HUDEP-2 (cell line): ENCODE measurements around the gene MYLK.
"Not testable (repeated sequence)": the region's sequence is repeated elsewhere in the genome, so short reads cannot be mapped to it uniquely, and the experiment has no call there.

ENCODE experiments used
- DNase-seq, 76 experiments: peaks; one replicate each; lab custom pipeline; 2025; ENCODE audit not compliant: unreplicated experiment in 76 of 76; lab: John Stamatoyannopoulos, UW

Gene MYLK

DNA sequence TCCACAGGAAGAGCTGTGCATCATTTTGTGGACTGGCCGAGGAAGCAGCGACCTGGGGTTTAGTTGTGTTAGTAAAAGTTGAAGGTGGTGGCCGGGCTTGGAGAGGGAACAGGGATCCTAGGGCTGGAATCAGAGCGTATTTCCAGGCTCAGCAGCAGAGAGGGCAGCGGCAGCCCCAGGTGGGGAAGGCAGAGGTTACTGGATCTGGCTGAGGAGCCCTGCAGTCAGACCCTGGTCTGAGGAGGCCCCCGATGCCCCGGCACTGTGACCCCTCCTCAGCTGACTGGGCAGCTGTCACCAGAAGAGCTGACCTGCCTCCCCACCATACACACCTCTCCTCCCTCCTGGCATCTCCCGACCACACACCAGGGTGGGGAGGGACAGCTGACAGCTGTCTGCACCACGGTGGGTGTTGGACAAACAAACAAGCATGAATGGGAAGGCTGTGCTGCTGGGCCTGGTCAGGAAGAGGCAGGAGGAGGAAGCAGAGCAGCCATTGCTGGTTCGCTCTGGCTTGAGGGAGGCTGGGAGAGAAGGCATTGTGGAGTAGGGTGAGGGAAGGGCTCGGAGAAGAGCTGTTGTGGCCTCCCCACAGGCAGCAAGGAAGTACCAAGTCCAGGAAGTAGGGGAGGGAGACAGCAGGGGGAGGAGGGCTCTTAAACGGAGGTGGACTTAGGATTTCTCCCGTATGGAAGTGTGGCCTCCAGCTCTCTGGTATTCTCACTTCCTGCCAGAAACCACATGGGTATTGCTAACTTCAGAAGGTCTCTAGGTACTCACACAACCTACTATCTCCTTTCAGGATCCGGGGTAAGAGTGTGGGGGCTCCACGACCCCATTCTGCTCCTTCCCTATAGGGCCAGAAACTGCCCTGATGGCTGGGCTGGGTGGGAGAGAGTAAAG is 249.7 kb downstream of the MYLK start:
- DNase-seq: no peak

DNA sequence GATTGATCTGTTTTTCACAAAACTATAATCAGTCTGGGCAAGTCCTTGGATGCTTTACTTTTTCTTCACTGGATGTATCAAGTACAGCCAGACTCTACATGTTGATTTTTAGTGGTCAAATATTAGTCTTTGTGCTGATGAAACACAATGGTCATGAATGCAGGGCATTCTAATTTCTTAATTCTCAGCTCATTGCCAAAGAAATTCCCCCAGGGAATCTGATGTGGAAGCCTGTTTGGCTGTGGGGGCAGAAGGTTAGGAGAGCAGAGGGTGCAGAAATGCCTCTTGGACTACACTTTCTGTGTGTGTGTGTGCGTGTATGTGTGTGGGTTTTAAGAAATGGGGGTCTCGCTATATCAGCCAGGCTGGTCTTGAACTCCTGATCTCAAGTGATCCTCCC is 250.6 kb downstream of the MYLK start:
- DNase-seq: no peak

DNA sequence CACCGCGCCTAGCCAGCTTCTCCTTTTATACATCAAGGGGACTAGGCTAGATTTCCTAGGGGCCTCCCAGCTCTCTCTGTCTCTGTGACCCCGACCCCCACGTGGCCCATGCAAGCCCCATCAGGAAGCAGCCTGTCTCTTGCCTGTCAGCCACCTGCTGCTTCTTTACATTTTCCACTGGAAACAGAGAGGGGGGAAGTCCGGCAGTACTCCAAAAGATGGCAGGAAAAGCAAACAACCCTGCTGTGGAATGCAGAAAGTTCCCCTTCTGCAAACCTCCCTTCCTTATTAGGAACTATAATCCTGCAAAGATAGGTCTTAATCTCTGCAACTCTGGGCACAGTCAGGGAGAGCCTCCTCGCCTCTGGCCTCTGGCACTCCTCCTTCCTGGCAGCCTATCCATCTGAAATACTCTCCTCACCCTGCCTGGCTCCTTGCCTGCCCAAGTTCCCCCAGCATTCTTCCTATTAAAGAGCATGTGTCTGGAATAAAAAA is 251.9 kb downstream of the MYLK start:
- DNase-seq: no peak

DNA sequence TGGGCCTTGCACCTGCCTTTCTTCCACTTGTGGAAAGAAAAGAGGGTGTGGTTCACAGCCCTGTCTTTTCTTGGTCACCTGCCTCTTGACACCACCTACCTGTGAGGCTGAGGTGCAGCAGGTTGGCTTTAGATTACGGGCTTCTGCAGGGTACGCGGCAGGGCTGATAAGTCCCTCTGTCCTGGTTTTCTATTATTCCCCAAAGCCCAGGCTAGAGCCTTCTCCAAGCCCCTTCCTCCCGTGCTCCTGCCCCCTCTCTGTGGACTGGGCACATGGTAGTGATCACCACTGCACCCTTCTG is 254.4 kb downstream of the MYLK start:
- no peak for DNase-seq

GRCh38 chr3:123628996-123629746 is 255.0 kb downstream of the MYLK start:
- no peak for DNase-seq

DNA sequence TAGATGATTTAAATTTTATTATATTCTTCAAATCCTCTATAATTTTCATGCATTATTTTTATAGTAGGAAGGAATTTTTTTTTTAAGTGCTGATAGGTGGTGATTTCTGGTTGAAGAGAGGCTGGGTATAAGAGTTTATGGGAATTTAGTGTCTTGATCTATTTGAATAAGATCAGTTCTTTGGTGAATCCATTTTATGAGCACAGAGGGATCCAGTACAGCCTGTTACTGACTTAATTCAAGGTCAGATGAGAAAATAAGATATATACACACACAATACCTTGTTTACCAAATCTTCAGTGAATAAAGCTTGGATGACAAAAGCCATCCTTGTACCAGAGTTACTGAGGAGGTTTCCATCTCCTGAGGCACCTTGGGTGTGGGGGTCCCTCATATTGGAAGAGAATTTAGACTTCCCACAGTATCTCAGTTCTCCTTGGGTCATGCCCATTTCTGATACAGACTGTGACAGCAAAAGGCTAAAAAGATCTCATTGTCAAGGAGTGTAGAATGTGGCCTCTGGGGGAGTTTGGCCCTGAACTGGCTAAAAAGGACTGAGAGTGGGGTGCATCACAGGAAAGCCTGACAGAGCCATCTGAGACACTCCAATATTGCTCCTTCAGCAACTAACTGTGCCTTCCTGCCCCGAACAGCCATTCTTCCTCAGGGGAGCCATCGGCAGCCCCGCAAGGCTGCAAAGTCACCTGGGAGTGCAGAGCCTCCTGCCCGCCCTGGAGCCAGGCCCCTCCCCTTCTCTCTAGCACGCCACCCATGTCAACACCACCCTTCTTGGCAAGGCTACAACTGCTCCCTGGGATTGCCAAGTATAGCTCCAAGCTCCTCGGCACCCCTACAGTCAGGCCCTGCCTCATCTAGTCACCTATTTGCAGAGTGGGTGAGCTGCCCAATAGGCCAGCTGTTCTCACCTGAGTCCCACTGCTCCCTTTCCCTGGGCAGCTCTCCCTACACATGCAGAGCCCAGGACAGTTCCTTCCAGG is 256.2 kb downstream of the MYLK start:
- no peak for DNase-seq

DNA sequence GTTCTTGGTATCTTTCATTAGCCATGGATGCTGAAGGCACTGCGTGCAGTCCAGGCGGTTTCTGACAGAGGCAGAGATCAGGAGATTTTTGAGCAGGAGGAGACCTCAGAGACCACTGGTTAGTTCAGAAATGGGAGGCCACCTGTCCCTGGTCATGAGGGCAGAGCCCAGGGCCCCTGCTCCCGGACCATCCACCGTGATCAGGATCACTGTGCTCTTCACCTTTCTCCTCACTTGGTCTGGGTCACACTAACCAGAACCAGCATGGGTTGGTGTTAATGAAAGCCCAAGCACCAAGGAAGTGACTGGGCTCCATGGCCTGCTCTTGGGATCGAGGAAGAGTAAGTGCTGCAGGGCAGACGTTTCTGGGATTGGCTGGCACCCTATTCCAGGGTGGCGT is 257.3 kb downstream of the MYLK start:
- no peak for DNase-seq

DNA sequence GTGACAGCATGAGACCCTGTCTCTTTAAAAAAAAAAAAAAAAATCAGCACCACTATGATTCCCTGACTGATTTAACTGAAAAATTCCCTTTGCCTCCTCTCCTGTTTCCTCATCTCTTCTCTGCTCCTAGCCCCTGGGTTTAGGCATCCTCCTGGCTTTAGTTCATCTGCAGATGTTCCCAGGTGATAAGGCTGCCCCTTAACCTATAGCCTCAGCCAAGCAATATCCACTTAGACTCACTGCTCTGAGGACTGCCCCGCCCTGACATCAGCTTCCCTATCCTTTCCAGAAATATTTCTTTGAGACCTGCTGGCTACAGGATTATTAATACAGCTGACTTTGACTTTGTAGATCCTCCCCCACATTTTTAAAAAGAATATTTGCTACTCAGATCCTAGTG is 259.8 kb downstream of the MYLK start:
- DNase-seq: no peak

DNA sequence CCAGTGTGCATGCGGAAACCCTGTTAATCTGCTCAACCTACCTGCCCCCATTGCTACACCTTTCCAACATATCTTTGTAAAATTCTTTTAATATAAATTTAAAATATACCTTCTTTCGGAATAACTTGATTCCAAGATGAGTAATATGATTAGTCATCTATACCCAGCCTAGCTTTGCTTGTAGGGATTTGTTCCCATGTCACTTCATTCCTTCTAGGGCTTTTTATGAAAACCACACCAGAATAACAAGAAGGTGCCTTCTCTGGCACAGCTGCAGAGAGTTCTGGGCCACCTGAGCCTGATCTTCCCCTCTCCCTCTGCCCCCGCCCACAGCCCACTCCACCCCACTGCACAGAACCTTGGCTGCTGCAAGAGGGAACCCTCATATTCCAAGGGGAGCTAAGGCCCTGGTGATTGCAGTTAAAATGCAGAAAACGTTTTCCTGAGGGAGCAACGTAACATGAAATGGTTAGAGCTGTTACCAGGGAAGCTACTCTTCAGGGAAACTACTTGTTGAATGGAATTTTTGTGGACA is 260.7 kb downstream of the MYLK start:
- DNase-seq: no peak

- no peak for DNase-seq
These were observed 261.4 kb downstream of the MYLK start for GRCh38 chr3:123622766-123623165.

GRCh38 chr3:123621850-123622189 is 262.3 kb downstream of the MYLK start:
- no peak for DNase-seq

DNA sequence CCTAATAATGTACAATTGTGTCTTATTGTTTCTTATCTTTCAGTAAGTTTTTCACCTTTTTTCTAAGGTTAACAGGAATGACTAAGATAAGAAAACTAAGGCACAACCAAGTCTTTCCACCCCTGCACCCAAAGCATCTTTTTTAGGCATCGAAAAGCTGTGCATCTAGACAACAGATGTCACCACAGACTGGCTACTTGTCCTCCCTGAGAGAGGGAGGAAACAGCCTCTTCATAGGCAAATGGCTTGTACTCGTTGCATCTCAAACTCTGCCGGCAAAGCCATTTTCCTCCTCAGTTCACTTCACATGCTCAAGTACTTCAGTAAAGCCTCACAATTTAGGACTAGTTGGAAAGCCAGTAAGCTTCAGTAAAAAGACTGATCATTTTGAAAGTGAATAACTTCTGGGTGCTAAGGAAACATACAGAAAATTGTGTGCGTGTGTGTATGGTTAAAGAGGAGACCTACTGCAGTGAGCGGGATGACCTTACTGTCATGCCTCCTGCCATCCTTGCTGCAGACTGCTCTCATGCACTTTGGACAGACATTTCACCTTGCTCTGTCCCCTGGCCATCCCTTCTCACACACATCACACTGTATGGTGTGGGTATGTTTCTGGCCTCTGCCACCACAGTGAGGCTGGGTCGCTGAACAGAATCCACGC is 262.8 kb downstream of the MYLK start:
- no peak for DNase-seq

DNA sequence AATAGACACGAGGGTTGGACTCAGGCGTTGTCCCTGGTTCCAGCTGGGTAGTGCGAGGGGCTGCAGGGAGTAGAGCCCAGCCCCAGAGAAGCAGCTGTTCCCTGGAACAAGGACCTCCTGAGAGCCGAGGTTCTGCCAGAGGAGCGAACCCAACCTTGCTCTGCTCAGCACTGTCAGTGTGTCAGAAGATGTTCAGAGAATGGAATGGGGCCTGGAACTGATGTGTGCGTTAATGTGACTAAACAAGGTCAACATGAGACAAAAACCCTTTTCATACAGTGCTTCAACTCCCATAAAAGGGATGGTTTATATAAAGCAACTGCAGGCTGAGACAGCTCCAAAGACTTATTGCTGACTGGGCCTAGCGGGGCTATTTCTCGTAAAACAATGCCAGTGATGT is 263.8 kb downstream of the MYLK start:
- no peak for DNase-seq

DNA sequence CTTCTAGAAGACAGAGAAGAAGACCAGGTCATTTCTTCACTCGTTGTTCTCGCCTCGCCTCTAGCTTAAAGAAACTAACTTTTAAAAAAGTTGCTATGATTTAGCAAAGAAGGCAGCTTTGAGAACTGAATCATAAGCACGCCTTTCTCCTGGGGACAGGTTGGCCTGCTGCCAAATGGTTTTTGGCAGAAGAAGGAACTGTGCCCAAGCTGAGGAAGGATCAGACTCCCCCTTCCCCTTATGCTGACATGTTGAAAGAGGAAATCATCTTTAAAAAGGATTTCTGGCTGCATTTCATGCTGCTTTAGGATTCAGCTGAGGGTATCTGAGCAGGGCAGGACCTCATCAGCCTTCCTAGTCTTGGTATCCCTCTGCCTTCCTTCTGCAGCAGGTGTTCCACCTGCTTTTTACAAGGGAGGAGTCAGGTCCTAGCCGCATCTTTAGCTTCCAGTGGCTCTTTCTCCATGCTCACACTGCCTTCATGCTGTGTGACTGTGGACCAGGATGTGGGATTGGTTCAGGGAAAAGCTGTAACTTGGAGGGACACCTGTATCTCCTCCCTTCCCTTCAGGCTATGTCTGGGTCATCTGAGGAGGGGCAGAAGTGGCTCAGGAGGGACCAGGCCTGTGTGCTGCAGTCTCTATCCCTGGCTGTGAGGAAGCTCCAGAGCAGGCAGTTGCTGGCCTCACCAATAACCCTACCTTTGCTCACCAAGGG is 265.2 kb downstream of the MYLK start:
- peak in 43 of 76 experiments; percentile 3 to 53 (median 29) for DNase-seq

- DNase-seq: no peak
These were observed 265.9 kb downstream of the MYLK start for GRCh38 chr3:123618076-123618708.

DNA sequence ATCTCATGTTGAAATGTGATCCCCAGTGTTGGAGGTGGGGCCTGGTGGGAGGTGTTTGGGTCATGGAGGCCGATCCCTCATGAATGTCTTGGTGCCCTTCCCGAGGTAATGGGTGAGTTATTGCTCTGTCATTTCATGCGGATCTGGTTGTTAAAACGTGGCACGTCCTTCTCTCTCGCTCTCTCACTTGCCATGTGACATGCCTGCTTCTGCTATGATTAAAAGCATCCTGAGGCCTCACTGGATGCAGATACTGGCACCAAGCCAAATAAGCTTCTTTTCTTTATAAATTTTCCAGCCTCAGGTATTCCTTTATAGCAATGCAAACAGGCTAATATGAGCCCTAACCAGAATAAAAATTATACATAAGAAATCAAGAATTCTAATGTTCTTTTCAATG is 267.5 kb downstream of the MYLK start:
- DNase-seq: no peak

GRCh38 chr3:123613543-123613942 is 270.6 kb downstream of the MYLK start:
- DNase-seq: no peak

- not testable (repeated sequence) for DNase-seq
These were observed 272.5 kb downstream of the MYLK start for GRCh38 chr3:123611674-123612073.

DNA sequence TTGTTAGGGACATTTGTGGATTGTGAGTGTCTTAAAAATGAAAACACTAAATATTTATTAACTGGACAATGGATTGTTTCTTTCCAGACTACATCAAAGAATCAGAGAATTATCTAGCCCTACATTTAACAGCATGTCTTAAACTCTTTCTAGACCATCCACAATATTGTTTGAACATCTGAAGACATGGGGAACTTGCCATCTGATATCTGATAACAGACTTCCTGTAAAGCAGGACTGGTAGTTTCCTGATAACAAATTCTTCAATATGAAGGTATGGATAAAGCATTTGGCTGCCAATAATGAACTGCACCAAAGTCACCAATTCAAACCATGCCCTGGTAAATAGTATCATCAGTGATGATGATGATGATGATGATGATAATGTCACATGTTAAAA is 273.1 kb downstream of the MYLK start:
- peak in 28 of 76 experiments; percentile 4 to 73 (median 36) for DNase-seq
